ENCODE results near the gene SHROOM4.

DNA sequence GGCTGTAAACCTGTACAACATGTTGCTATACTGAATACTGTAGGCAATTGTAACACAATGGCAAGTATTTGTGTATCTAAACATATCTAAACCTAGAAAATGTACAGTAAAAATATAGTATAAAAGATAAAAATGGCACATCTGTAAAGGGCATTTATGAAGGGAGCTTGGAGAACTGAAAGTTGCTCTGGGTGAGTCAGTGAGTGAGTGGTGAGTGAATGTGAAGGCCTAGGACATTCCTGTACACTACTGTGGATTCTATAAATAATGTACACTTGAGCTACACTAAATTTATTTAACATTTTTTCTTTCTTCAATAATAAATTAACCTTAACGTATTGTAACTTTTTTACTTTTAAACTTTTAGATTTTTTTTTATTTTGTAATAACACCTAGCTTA is 5.0 kb upstream of the SHROOM4 start:
- no peak for TF ChIP-seq POLR2A (IDR thresholded peaks at IDR 0.05)
- TF ChIP-seq, protein P1, sequence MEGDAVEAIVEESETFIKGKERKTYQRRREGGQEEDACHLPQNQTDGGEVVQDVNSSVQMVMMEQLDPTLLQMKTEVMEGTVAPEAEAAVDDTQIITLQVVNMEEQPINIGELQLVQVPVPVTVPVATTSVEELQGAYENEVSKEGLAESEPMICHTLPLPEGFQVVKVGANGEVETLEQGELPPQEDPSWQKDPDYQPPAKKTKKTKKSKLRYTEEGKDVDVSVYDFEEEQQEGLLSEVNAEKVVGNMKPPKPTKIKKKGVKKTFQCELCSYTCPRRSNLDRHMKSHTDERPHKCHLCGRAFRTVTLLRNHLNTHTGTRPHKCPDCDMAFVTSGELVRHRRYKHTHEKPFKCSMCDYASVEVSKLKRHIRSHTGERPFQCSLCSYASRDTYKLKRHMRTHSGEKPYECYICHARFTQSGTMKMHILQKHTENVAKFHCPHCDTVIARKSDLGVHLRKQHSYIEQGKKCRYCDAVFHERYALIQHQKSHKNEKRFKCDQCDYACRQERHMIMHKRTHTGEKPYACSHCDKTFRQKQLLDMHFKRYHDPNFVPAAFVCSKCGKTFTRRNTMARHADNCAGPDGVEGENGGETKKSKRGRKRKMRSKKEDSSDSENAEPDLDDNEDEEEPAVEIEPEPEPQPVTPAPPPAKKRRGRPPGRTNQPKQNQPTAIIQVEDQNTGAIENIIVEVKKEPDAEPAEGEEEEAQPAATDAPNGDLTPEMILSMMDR (IDR thresholded peaks at IDR 0.05) = no peak
